CD14-positive monocyte (primary cell): ENCODE data around the gene PDE6C. TPM values are rescaled to one million over a fixed set of nuclear protein-coding genes. Genes with fewer than 3 reads are reported as not detected.

Experiments used
- DNase-seq, 3 donors: peaks; one replicate each; pipeline ENCODE4 v3.0.0-alpha.2; 2011 to 2022
- H2AFZ ChIP-seq: 2 replicates; pipeline ENCODE4 v1.6.0; 2012; ENCODE audit warnings: mild to moderate bottlenecking, low read depth, low read length, inconsistent platforms; ENCODE audit not compliant: insufficient read depth, poor library complexity, severe bottlenecking
- H3K27ac ChIP-seq, 2 donors: 1 replicate in 1 of 2; 2 replicates in 1 of 2; pipeline ENCODE4 v1.5.1; 2012 to 2013; ENCODE audit warnings: low read length in 2 of 2, control low read depth in 1 of 2, inconsistent platforms in 1 of 2, low read depth in 1 of 2, mild to moderate bottlenecking in 1 of 2
- H3K27me3 ChIP-seq, 2 donors: one replicate each; pipeline versions ENCODE4 v1.6.0 to v1.6.1; 2011 to 2013; ENCODE audit warnings: low read length in 2 of 2; ENCODE audit not compliant: control insufficient read depth in 2 of 2, insufficient read depth in 2 of 2
- H3K36me3 ChIP-seq, 2 donors: replicated peaks in 1 of 2; 1 replicate in 1 of 2; 2 replicates in 1 of 2; pipeline versions ENCODE4 v1.5.1 to v1.6.1; 2012 to 2013; ENCODE audit warnings: low read length in 2 of 2, control low read depth in 1 of 2, inconsistent platforms in 1 of 2, mild to moderate bottlenecking in 1 of 2; ENCODE audit not compliant: insufficient read depth in 2 of 2, control insufficient read depth in 1 of 2
- H3K4me1 ChIP-seq, 2 donors: 1 replicate in 1 of 2; 2 replicates in 1 of 2; pipeline versions ENCODE4 v1.5.1 to v1.6.1; 2012 to 2013; ENCODE audit warnings: low read length in 2 of 2, control low read depth in 1 of 2, inconsistent platforms in 1 of 2, mild to moderate bottlenecking in 1 of 2, moderate library complexity in 1 of 2; ENCODE audit not compliant: insufficient read depth in 2 of 2, control insufficient read depth in 1 of 2
- H3K4me2 ChIP-seq: replicated peaks from 2 replicates; pipeline ENCODE3; 2012; ENCODE audit warnings: low read length, moderate library complexity, mild to moderate bottlenecking; ENCODE audit not compliant: poor library complexity, severe bottlenecking; ENCODE audit errors: extremely low read depth
- H3K4me3 ChIP-seq, 3 experiments: fragments of 200-600 bp in 1 of 3; sonication (generic) in 1 of 3; replicated peaks in 1 of 3; 1 replicate in 2 of 3; 2 replicates in 1 of 3; pipeline ENCODE4 v1.5.1; 2011 to 2013; ENCODE audit warnings: low read length in 3 of 3, mild to moderate bottlenecking in 3 of 3, control low read depth in 2 of 3, low read depth in 2 of 3, inconsistent platforms in 1 of 3, moderate library complexity in 1 of 3
- H3K79me2 ChIP-seq: 2 replicates; pipeline ENCODE4 v1.6.0; 2012; ENCODE audit warnings: mild to moderate bottlenecking, control low read depth, inconsistent platforms, low read length, moderate library complexity; ENCODE audit not compliant: insufficient read depth
- H3K9ac ChIP-seq: 2 replicates; pipeline ENCODE4 v1.6.0; 2017; ENCODE audit warnings: low read length, mild to moderate bottlenecking; ENCODE audit not compliant: insufficient read depth, poor library complexity, severe bottlenecking
- H3K9me3 ChIP-seq, 2 donors: replicated peaks in 1 of 2; 1 replicate in 1 of 2; 2 replicates in 1 of 2; pipeline versions ENCODE4 v1.5.1 to v1.6.1; 2012 to 2013; ENCODE audit warnings: low read length in 2 of 2, control low read depth in 1 of 2; ENCODE audit not compliant: control insufficient read depth in 1 of 2, insufficient read depth in 1 of 2
- H4K20me1 ChIP-seq: 2 replicates; pipeline ENCODE4 v1.6.0; 2012; ENCODE audit warnings: mild to moderate bottlenecking, low read length, control low read depth, moderate library complexity; ENCODE audit not compliant: insufficient read depth
- H3K27ac Mint-ChIP-seq, 7 donors: one replicate each; pipeline ENCODE4 v1.8.0; 2020; ENCODE audit warnings: mild to moderate bottlenecking in 7 of 7, mixed read lengths in 7 of 7, moderate library complexity in 6 of 7, inconsistent platforms in 2 of 7
- H3K27me3 Mint-ChIP-seq, 3 donors: one replicate each; pipeline ENCODE4 v1.8.0; 2021 to 2022; ENCODE audit warnings: low read depth in 3 of 3, mild to moderate bottlenecking in 3 of 3, mixed read lengths in 3 of 3, moderate library complexity in 3 of 3, inconsistent platforms in 1 of 3
- H3K36me3 Mint-ChIP-seq, 2 donors: one replicate each; pipeline ENCODE4 v1.8.0; 2020; ENCODE audit warnings: mixed read lengths in 2 of 2, inconsistent platforms in 1 of 2, mild to moderate bottlenecking in 1 of 2
- H3K4me1 Mint-ChIP-seq: one replicate; pipeline ENCODE4 v1.8.0; 2020; ENCODE audit warnings: mild to moderate bottlenecking, mixed read lengths
- H3K4me3 Mint-ChIP-seq, 2 donors: one replicate each; pipeline ENCODE4 v1.8.0; 2020; ENCODE audit warnings: mild to moderate bottlenecking in 2 of 2, mixed read lengths in 2 of 2, moderate library complexity in 1 of 2
- H3K9me3 Mint-ChIP-seq, 7 donors: one replicate each; pipeline ENCODE4 v1.8.0; 2020 to 2022; ENCODE audit warnings: mixed read lengths in 7 of 7, mild to moderate bottlenecking in 6 of 7, moderate library complexity in 6 of 7, inconsistent platforms in 2 of 7
- WGBS: methylation state at CpG from one replicate; pipeline ENCODE4 v1.1.5; 2013; ENCODE audit warnings: missing lambda C conversion rate; ENCODE audit not compliant: insufficient coverage; 5-methylcytosine and 5-hydroxymethylcytosine counted together
- intact Hi-C, 2 donors: fragments of 100-400 bp; cut with micrococcal nuclease; formaldehyde crosslinking; loops; one replicate each; pipeline versions ENCODE4 v1.15.0 to v1.15.1; 2023
- polyA plus RNA-seq, 3 donors: library from polyadenylated mRNA; depleted of rRNA in 1 of 3; unstranded in 2 of 3; stranded (reverse) in 1 of 3; fragments of 300-500 nt in 2 of 3; fragments of >200 nt in 1 of 3; fragmentation: Illumina TruSeq in 2 of 3; gene quantifications; 1 replicate in 2 of 3; 2 replicates in 1 of 3; pipeline ENCODE4 v1.2.3, GENCODE V29; 2012 to 2021
- TF ChIP-seq, protein P1 (sequence below): fragments of 200-600 bp; IDR thresholded peaks from one replicate; pipeline ENCODE4 v1.8.0; 2022; ENCODE audit warnings: antibody characterized with exemption, mild to moderate bottlenecking

The PDE6C gene
- polyA plus RNA-seq, 3 donors = not detected

DNA sequence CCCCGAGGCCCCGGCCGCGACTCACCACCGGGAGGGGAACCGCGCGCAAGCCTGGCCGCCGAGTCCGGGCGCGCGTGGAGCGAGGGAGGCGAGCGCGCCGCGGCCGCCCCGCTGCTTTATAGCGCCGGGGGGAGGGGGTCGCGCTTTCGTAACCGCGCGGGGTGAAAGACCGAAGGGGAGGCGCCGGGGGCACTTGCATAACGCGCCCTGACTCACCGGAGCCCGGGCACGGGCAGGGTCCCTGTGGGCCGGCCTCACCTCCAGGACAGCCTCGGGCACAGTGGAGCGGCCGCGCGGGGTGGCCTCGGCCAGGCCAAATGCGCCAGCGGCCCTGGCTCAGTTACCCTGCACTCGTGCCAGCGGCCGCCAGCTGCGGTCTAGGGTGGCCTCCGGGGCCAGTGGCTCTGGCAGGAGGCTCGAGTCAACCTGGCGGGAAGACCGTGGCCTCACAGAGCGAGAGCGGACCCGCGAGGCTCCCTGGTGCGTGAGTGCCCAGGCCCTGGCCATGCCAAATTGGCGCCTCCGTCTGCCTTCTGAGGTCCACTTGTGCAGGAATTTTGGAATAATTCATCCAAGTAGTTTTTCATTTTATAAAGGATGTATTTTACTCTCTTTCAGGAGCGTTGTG lies 11.1 kb upstream of the PDE6C start, which contains the start of gene RBP4:
Gene RBP4, minus strand, starts transcription at position 90 of the 628 bp plus-strand sequence. CDS start 207 bp downstream, outside the sequence.
- H3K36me3 Mint-ChIP-seq = peaks cover 0 to 5% of the 10 kb centered on the region in 2 donors
- intact Hi-C loops = no loop called here
- H3K27me3 Mint-ChIP-seq = peaks cover 54 to 63% (median 56%) of the 10 kb centered on the region in 3 donors
- TF ChIP-seq, protein P1, sequence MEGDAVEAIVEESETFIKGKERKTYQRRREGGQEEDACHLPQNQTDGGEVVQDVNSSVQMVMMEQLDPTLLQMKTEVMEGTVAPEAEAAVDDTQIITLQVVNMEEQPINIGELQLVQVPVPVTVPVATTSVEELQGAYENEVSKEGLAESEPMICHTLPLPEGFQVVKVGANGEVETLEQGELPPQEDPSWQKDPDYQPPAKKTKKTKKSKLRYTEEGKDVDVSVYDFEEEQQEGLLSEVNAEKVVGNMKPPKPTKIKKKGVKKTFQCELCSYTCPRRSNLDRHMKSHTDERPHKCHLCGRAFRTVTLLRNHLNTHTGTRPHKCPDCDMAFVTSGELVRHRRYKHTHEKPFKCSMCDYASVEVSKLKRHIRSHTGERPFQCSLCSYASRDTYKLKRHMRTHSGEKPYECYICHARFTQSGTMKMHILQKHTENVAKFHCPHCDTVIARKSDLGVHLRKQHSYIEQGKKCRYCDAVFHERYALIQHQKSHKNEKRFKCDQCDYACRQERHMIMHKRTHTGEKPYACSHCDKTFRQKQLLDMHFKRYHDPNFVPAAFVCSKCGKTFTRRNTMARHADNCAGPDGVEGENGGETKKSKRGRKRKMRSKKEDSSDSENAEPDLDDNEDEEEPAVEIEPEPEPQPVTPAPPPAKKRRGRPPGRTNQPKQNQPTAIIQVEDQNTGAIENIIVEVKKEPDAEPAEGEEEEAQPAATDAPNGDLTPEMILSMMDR = no peak
- Histone ChIP-seq H3K27me3 (peaks cover 30 to 55% of the 10 kb centered on the region in 2 donors), H3K4me2 (peak within 1 kb of the TSS; percentile 72), H3K9me3 (peaks cover 0 to 10% of the 10 kb centered on the region in 2 donors), H3K9ac (no peak within 1 kb of the TSS), H3K4me3 (peak within 1 kb of the TSS in 1 of 3 experiments; percentile 69), H3K79me2 (no peaks in the 10 kb centered on the region), H4K20me1 (no peaks in the 10 kb centered on the region), H2AFZ (peak within 1 kb of the TSS; percentile 31), H3K4me1 (peaks cover 7 to 19% of the 10 kb centered on the region in 2 donors), H3K36me3 (no peaks in the 10 kb centered on the region), H3K27ac (no peak within 1 kb of the TSS)
- peaks cover 10% of the 10 kb centered on the region for H3K4me1 Mint-ChIP-seq
- peak within 1 kb of the TSS; percentile 66 to 84 for H3K4me3 Mint-ChIP-seq
- no peak within 1 kb of the TSS for H3K27ac Mint-ChIP-seq
- WGBS = under 1% methylated on average over 58 of the region's 63 CpGs
- H3K9me3 Mint-ChIP-seq = peaks cover 0 to 6% (median 0%) of the 10 kb centered on the region in 7 donors
- peak in 1 of 3 donors; percentile 29 for DNase-seq

- peaks cover 0 to 5% of the 10 kb centered on the region in 2 donors for H3K36me3 Mint-ChIP-seq
- peaks cover 0 to 10% of the 10 kb centered on the region in 2 donors for H3K9me3 ChIP-seq
- intact Hi-C loops = no loop called here
- DNase-seq = no peak
- H3K27ac Mint-ChIP-seq = no peak overlapping the region
- H3K4me2 ChIP-seq = peak overlapping the region; percentile 72
- peaks cover 30 to 55% of the 10 kb centered on the region in 2 donors for H3K27me3 ChIP-seq
- 0% methylated on average over 4 of the region's 7 CpGs for WGBS
- H3K4me1 Mint-ChIP-seq = peaks cover 10% of the 10 kb centered on the region
- H4K20me1 ChIP-seq = no peaks in the 10 kb centered on the region
- H2AFZ ChIP-seq = peak overlapping the region; percentile 31
- no peak overlapping the region for H3K27ac ChIP-seq
- peaks cover 0 to 6% (median 0%) of the 10 kb centered on the region in 7 donors for H3K9me3 Mint-ChIP-seq
- H3K4me3 Mint-ChIP-seq = peak overlapping the region; percentile 56 to 80
- no peaks in the 10 kb centered on the region for H3K79me2 ChIP-seq
- no peaks in the 10 kb centered on the region for H3K36me3 ChIP-seq
- peak overlapping the region in 1 of 3 experiments; percentile 69 for H3K4me3 ChIP-seq
- H3K4me1 ChIP-seq = peaks cover 7 to 19% of the 10 kb centered on the region in 2 donors
- H3K9ac ChIP-seq = no peak overlapping the region
- peaks cover 57 to 63% (median 58%) of the 10 kb centered on the region in 3 donors for H3K27me3 Mint-ChIP-seq
- TF ChIP-seq, protein P1 = no peak
These were observed 10.6 kb upstream of the PDE6C start for GRCh38 chr10:93601774-93602162.
